H9 (cell line): Measurements from ENCODE around the gene SEMA6A. TPM values are rescaled to one million over a fixed set of nuclear protein-coding genes. Genes with fewer than 3 reads are reported as not detected.

Experiments used
- DNase-seq: peaks from one replicate; pipeline ENCODE4 v3.0.0-alpha.2; 2017
- H2AFZ ChIP-seq: one replicate; pipeline ENCODE4 v1.6.1; 2013; ENCODE audit warnings: mild to moderate bottlenecking, low read length, control low read depth, moderate library complexity
- H2AK5ac ChIP-seq: 2 replicates; pipeline ENCODE4 v1.6.1; 2013; ENCODE audit warnings: low read length, control low read depth, mixed read lengths; ENCODE audit not compliant: insufficient read length
- H2BK120ac ChIP-seq: one replicate; pipeline ENCODE4 v1.6.1; 2013; ENCODE audit warnings: low read depth, mild to moderate bottlenecking, low read length, control low read depth, inconsistent platforms; ENCODE audit not compliant: poor library complexity, severe bottlenecking
- H2BK12ac ChIP-seq: 2 replicates; pipeline ENCODE4 v1.6.1; 2013; ENCODE audit warnings: low read length, control low read depth, mixed read lengths, low read depth; ENCODE audit not compliant: insufficient read length
- H2BK15ac ChIP-seq: 2 replicates; pipeline ENCODE4 v1.6.1; 2013; ENCODE audit warnings: low read depth, low read length, control low read depth
- H2BK20ac ChIP-seq: one replicate; pipeline ENCODE4 v1.6.1; 2013; ENCODE audit warnings: low read depth, mild to moderate bottlenecking, low read length, control low read depth, inconsistent platforms; ENCODE audit not compliant: poor library complexity, severe bottlenecking
- H2BK5ac ChIP-seq: 2 replicates; pipeline ENCODE4 v1.6.1; 2013; ENCODE audit warnings: low read length, control low read depth, mixed read lengths; ENCODE audit not compliant: insufficient read length
- H3K14ac ChIP-seq: 2 replicates; pipeline ENCODE4 v1.6.1; 2013; ENCODE audit warnings: low read length, control low read depth; ENCODE audit not compliant: insufficient read depth
- H3K18ac ChIP-seq: 2 replicates; pipeline ENCODE4 v1.6.1; 2013; ENCODE audit warnings: low read depth, mild to moderate bottlenecking, mixed read lengths, low read length, control low read depth; ENCODE audit not compliant: insufficient read length
- H3K23ac ChIP-seq: 2 replicates; pipeline ENCODE4 v1.6.1; 2013; ENCODE audit warnings: low read length, control low read depth, mixed read lengths, low read depth; ENCODE audit not compliant: insufficient read length
- H3K23me2 ChIP-seq: 2 replicates; pipeline ENCODE4 v1.6.1; 2013; ENCODE audit warnings: low read depth, mild to moderate bottlenecking, mixed read lengths, low read length, control low read depth; ENCODE audit not compliant: insufficient read length, poor library complexity, severe bottlenecking
- H3K27ac ChIP-seq: 2 replicates; pipeline ENCODE4 v1.5.1; 2013; ENCODE audit warnings: low read length, control low read depth, mixed read lengths, low read depth; ENCODE audit not compliant: insufficient read length
- H3K27me3 ChIP-seq: 2 replicates; pipeline ENCODE4 v1.6.1; 2013; ENCODE audit warnings: low read length, control low read depth, inconsistent platforms; ENCODE audit not compliant: insufficient read depth
- H3K4ac ChIP-seq: 2 replicates; pipeline ENCODE4 v1.6.1; 2013; ENCODE audit warnings: low read depth, mild to moderate bottlenecking, control low read depth, inconsistent platforms, low read length, moderate library complexity
- H3K4me1 ChIP-seq: 2 replicates; pipeline ENCODE4 v1.6.1; 2013; ENCODE audit warnings: low read length, control low read depth, inconsistent platforms; ENCODE audit not compliant: insufficient read depth
- H3K4me2 ChIP-seq: 2 replicates; pipeline ENCODE4 v1.6.1; 2013; ENCODE audit warnings: low read length, control low read depth, mixed read lengths; ENCODE audit not compliant: insufficient read length, insufficient read depth
- H3K56ac ChIP-seq: 2 replicates; pipeline ENCODE4 v1.6.1; 2013; ENCODE audit warnings: low read depth, mild to moderate bottlenecking, mixed read lengths, low read length, control low read depth; ENCODE audit not compliant: insufficient read length
- H3K79me1 ChIP-seq: 2 replicates; pipeline ENCODE4 v1.6.1; 2013; ENCODE audit warnings: low read depth, mild to moderate bottlenecking, moderate library complexity, low read length, control low read depth, inconsistent platforms; ENCODE audit not compliant: insufficient read depth, poor library complexity, severe bottlenecking
- H3K79me2 ChIP-seq: 2 replicates; pipeline ENCODE4 v1.6.1; 2013; ENCODE audit warnings: low read length, control low read depth, inconsistent platforms; ENCODE audit not compliant: insufficient read depth
- H3K9ac ChIP-seq: 2 replicates; pipeline ENCODE4 v1.6.1; 2013; ENCODE audit warnings: low read length, control low read depth, mixed read lengths; ENCODE audit not compliant: insufficient read length; ENCODE audit errors: extremely low read depth
- H3K9me3 ChIP-seq: one replicate; pipeline ENCODE4 v1.6.1; 2013; ENCODE audit warnings: low read depth, low read length, inconsistent platforms; ENCODE audit not compliant: control insufficient read depth
- H3T11ph ChIP-seq: one replicate; pipeline ENCODE4 v1.6.1; 2013; ENCODE audit warnings: mild to moderate bottlenecking, low read length, control low read depth, inconsistent platforms
- H4K20me1 ChIP-seq: one replicate; pipeline ENCODE4 v1.6.1; 2013; ENCODE audit not compliant: control insufficient read depth, insufficient read length, insufficient read depth
- H4K5ac ChIP-seq: 2 replicates; pipeline ENCODE4 v1.6.1; 2013; ENCODE audit warnings: low read depth, mild to moderate bottlenecking, mixed read lengths, low read length, control low read depth; ENCODE audit not compliant: insufficient read length
- H4K8ac ChIP-seq: replicated peaks from 2 replicates; pipeline ENCODE4 v1.6.1; 2013; ENCODE audit warnings: low read length, control low read depth, mixed read lengths, low read depth; ENCODE audit not compliant: insufficient read length
- H4K91ac ChIP-seq: 2 replicates; pipeline ENCODE4 v1.6.1; 2013; ENCODE audit warnings: low read depth, mild to moderate bottlenecking, moderate library complexity, mixed read lengths, low read length, control low read depth; ENCODE audit not compliant: insufficient read length
- H3K27ac Mint-ChIP-seq, 3 experiments: 2 replicates in 2 of 3; 3 replicates in 1 of 3; pipeline ENCODE4 v1.8.0; 2020 to 2021; ENCODE audit warnings: mixed read lengths in 3 of 3, mild to moderate bottlenecking in 1 of 3, moderate library complexity in 1 of 3
- H3K27me3 Mint-ChIP-seq: 2 replicates; pipeline ENCODE4 v1.8.0; 2021; ENCODE audit warnings: low read depth, mild to moderate bottlenecking, moderate library complexity, mixed read lengths
- H3K36me3 Mint-ChIP-seq, 3 experiments: 2 replicates in 2 of 3; 3 replicates in 1 of 3; pipeline ENCODE4 v1.8.0; 2020 to 2021; ENCODE audit warnings: low read depth in 3 of 3, mixed read lengths in 3 of 3; ENCODE audit not compliant: insufficient read depth in 1 of 3
- H3K4me1 Mint-ChIP-seq, 2 experiments: 2 replicates each; pipeline ENCODE4 v1.8.0; 2020; ENCODE audit warnings: mixed read lengths in 2 of 2
- H3K4me3 Mint-ChIP-seq, 2 experiments: 2 replicates in 1 of 2; 3 replicates in 1 of 2; pipeline ENCODE4 v1.8.0; 2020 to 2021; ENCODE audit warnings: mild to moderate bottlenecking in 2 of 2, mixed read lengths in 2 of 2, moderate library complexity in 1 of 2
- H3K9me3 Mint-ChIP-seq, 2 experiments: 2 replicates in 1 of 2; 3 replicates in 1 of 2; pipeline ENCODE4 v1.8.0; 2020; ENCODE audit warnings: mild to moderate bottlenecking in 2 of 2, mixed read lengths in 2 of 2, moderate library complexity in 1 of 2
- CTCF ChIP-seq: fragments of 200-600 bp; sonication (generic); conservative IDR thresholded peaks from 3 replicates; pipeline ENCODE4 v1.8.0; 2021; ENCODE audit warnings: antibody characterized with exemption, mild to moderate bottlenecking
- WGBS: extraction: QIAGEN DNeasy Blood & Tissue Kit; methylation state at CpG from one replicate; pipeline ENCODE4 v1.1.7; 2013; ENCODE audit warnings: missing lambda C conversion rate, low lambda C conversion rate, mixed read lengths; ENCODE audit not compliant: insufficient read length; ENCODE audit errors: extremely low coverage; 5-methylcytosine and 5-hydroxymethylcytosine counted together
- total RNA-seq: library from RNA; stranded (reverse); gene quantifications from 2 replicates; pipeline ENCODE4 v1.2.1, GENCODE V29; 2021

The SEMA6A gene
- total RNA-seq, 1 experiment from 2014 or later, result 354 TPM

- no peak overlapping the region for H4K8ac ChIP-seq
- no peak overlapping the region for H3K56ac ChIP-seq
- H4K91ac ChIP-seq, result no peak overlapping the region
- no peak overlapping the region for H2BK12ac ChIP-seq
- H3K14ac ChIP-seq, result no peak overlapping the region
- no peak overlapping the region for H3K18ac ChIP-seq
- H4K5ac ChIP-seq, result no peak overlapping the region
- H3K4me2 ChIP-seq, result no peak overlapping the region
- peaks cover 7% of the 10 kb centered on the region; the same call in 1 of the 2 replicates for H3K79me2 ChIP-seq
- no peak overlapping the region for H2AFZ ChIP-seq
- peak overlapping the region in 1 of 3 experiments; percentile 66; a peak in 1 of 7 replicates for H3K27ac Mint-ChIP-seq
- H3K9ac ChIP-seq, result no peak overlapping the region
- H2BK20ac ChIP-seq, result no peak overlapping the region
- no peak overlapping the region for H2AK5ac ChIP-seq
- H3K36me3 Mint-ChIP-seq, result peaks cover 65 to 90% (median 80%) of the 10 kb centered on the region in 3 experiments
- DNase-seq, result no peak
- H3K4me3 Mint-ChIP-seq, result no peak overlapping the region
- H3K9me3 Mint-ChIP-seq, result no peaks in the 10 kb centered on the region
- H3K4ac ChIP-seq, result no peak overlapping the region
- H3K27me3 Mint-ChIP-seq, result no peaks in the 10 kb centered on the region
- H3T11ph ChIP-seq, result no peak overlapping the region
- H3K79me1 ChIP-seq, result peaks cover 5% of the 10 kb centered on the region
- no peaks in the 10 kb centered on the region for H3K27me3 ChIP-seq
- no peaks in the 10 kb centered on the region for H3K9me3 ChIP-seq
- H2BK5ac ChIP-seq, result no peak overlapping the region
- no peak overlapping the region for H3K27ac ChIP-seq
- H2BK15ac ChIP-seq, result no peak overlapping the region
- no peaks in the 10 kb centered on the region; the same call in 1 of the 2 replicates for H3K4me1 ChIP-seq
- no peak overlapping the region for H3K23ac ChIP-seq
- peaks cover 13 to 22% of the 10 kb centered on the region in 2 experiments for H3K4me1 Mint-ChIP-seq
- no peak for TF ChIP-seq CTCF
- H4K20me1 ChIP-seq, result no peaks in the 10 kb centered on the region
- H3K23me2 ChIP-seq, result no peaks in the 10 kb centered on the region
- WGBS, result no CpG with 5 or more reads among the region's 6 CpGs
- no peak overlapping the region for H2BK120ac ChIP-seq
Observed at GRCh38 chr5:116494784-116495450, 79.7 kb downstream of the SEMA6A start.
